RWPE2 (cell line): ENCODE results near the gene ROR2.

Experiments used
- ATAC-seq: fragments of 200-7000 bp; cut with Tn5 transposase; 3 replicates; pipeline ENCODE4 v1.9.1; 2021; ENCODE audit warnings: low read depth
- DNase-seq: peaks from one replicate; pipeline ENCODE4 v3.0.0-alpha.2; 2020; ENCODE audit warnings: low spot score
- H3K27ac ChIP-seq: fragments of 450-650 bp; 2 replicates; pipeline ENCODE4 v1.5.1; 2017; ENCODE audit warnings: mild to moderate bottlenecking; ENCODE audit not compliant: poor library complexity, severe bottlenecking
- H3K27me3 ChIP-seq: fragments of 250-450 bp; sonication (Bioruptor Pico); 2 replicates; pipeline ENCODE4 v1.5.1; 2021; ENCODE audit warnings: mild to moderate bottlenecking, moderate library complexity; ENCODE audit not compliant: insufficient read depth, poor library complexity, severe bottlenecking
- H3K36me3 ChIP-seq: fragments of 250-450 bp; sonication (Bioruptor Pico); 2 replicates; pipeline ENCODE4 v1.5.1; 2020; ENCODE audit warnings: low read depth, mild to moderate bottlenecking, moderate library complexity
- H3K4me1 ChIP-seq: fragments of 250-450 bp; sonication (Bioruptor Pico); 2 replicates; pipeline ENCODE4 v1.5.1; 2021; ENCODE audit warnings: mild to moderate bottlenecking, moderate library complexity; ENCODE audit not compliant: insufficient read depth, poor library complexity, severe bottlenecking
- H3K4me3 ChIP-seq: fragments of 250-450 bp; sonication (Bioruptor Pico); 2 replicates; pipeline ENCODE4 v1.5.1; 2021; ENCODE audit warnings: mild to moderate bottlenecking, moderate library complexity; ENCODE audit not compliant: severe bottlenecking
- H3K9me3 ChIP-seq: fragments of 250-450 bp; sonication (Bioruptor Pico); 2 replicates; pipeline ENCODE4 v1.5.1; 2021; ENCODE audit warnings: mild to moderate bottlenecking, moderate library complexity; ENCODE audit not compliant: severe bottlenecking
- TF ChIP-seq, protein P1 (sequence below): fragments of 450-650 bp; IDR thresholded peaks from one replicate; pipeline ENCODE4 v1.5.1; 2017; ENCODE audit warnings: mild to moderate bottlenecking, moderate library complexity; ENCODE audit not compliant: poor library complexity, severe bottlenecking

ROR2 gene

DNA sequence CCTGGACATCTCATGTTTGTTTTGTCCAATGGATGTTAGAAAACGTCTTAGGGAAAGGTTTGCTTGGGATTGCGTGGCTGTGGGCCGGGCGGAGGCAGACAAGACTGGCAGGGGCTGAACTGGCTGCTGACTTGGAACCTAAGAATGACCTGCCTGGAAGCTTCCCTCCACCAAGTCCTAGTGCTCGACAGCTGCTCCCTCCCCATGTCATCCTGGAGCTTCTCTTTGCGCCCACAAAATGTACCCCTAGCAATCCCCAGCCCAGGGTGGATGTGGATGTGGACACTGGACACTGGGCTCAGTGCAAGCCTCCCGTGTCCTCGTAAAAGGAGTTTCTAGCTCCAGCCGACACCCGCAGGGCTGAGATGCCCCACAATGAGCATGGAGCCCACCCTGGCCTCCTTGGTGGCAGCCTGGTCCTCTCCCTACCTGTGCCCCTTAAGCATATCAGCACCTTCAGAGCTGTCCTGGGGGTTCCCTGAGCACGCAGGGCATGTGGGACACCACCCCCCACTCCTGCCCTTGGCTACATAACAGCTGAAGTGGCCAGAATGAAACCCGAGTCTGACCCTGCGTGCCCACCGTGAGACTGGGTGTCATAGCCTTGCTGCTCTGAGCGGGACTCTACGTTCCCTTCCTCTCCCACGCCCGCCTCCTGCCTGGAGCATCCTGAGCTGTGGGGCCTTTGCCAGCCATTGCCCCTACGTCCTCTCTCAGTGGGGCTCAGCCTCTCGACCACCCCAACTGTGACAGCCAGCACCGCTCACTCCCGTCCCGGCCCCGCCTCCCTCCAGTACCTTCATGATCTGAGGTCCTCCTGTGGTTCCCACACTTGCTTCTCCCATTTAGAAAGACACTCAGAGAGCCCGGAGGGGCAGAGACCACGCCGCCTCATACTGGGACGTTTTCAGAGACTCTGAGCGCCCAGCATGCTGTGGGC is 180.8 kb downstream of the ROR2 start:
- Histone ChIP-seq H3K9me3 (no peaks in the 10 kb centered on the region), H3K27me3 (no peaks in the 10 kb centered on the region), H3K36me3 (no peaks in the 10 kb centered on the region), H3K27ac (no peak overlapping the region), H3K4me1 (no peaks in the 10 kb centered on the region), H3K4me3 (no peak overlapping the region)
- ATAC-seq, result no peak
- TF ChIP-seq, protein P1, sequence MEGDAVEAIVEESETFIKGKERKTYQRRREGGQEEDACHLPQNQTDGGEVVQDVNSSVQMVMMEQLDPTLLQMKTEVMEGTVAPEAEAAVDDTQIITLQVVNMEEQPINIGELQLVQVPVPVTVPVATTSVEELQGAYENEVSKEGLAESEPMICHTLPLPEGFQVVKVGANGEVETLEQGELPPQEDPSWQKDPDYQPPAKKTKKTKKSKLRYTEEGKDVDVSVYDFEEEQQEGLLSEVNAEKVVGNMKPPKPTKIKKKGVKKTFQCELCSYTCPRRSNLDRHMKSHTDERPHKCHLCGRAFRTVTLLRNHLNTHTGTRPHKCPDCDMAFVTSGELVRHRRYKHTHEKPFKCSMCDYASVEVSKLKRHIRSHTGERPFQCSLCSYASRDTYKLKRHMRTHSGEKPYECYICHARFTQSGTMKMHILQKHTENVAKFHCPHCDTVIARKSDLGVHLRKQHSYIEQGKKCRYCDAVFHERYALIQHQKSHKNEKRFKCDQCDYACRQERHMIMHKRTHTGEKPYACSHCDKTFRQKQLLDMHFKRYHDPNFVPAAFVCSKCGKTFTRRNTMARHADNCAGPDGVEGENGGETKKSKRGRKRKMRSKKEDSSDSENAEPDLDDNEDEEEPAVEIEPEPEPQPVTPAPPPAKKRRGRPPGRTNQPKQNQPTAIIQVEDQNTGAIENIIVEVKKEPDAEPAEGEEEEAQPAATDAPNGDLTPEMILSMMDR, result no peak
- DNase-seq, result no peak

DNA sequence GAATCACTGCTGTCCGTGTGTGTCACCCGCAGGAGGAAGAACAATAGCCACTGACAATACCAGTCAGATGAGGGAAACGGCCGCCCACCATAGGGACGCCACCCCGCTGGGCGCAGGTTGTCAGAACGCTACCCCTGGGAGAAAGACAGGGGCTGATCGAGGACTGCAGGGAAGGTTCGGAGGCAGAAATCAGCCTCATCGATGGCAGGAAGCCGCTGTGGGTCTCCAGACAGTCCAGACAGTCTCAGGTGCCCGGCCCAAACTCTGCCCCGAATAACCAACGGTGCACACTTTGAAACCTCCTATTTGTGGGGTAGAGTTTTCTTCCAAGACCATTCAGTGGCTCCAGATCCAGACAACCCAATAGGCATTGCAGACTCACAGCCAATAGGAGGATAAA is 181.5 kb downstream of the ROR2 start:
- Histone ChIP-seq H3K4me3 (no peak overlapping the region), H3K9me3 (no peaks in the 10 kb centered on the region), H3K27me3 (no peaks in the 10 kb centered on the region), H3K4me1 (no peaks in the 10 kb centered on the region), H3K27ac (no peak overlapping the region), H3K36me3 (no peaks in the 10 kb centered on the region)
- TF ChIP-seq, protein P1, result no peak
- no peak for ATAC-seq
- DNase-seq, result no peak

DNA sequence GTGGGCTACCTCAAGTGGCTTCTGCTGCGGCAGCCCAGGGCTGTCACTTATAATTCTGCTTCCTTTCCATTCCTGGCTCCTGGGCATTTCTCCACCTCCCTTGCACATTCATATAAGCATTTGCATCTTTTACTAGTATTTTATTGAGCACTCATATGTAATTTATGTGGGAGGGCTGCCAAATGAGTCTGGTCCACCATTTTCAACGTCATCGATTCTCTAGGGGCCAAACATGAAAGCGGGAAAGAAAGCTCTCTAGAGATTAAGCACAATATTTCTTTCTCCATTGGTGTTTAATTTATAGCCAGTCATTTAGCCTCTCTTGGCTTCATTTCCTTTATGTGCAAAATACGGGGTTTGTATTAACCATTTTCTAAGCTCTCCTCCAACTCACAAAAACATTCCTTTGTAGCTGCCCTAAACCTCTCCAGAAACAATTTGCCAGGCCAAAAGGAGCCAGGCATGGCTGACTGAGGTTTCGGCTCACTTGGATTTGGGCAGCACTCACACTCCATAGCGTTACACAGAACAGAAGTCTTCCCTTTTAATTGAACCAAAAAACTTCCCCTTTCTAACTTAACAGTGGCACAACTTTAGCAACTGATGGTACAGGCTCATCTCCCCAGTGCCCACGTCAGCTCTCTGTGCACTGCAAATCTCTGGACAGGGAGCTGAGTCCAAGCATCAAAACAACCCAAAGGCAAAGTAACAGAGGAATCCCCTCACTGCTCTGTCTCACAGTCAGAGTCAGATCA is 183.5 kb downstream of the ROR2 start:
- TF ChIP-seq, protein P1, result no peak
- no peaks in the 10 kb centered on the region for H3K27me3 ChIP-seq

GRCh38 chr9:91765296-91765695 is 184.7 kb downstream of the ROR2 start:
- H3K36me3 ChIP-seq, result no peaks in the 10 kb centered on the region
- no peak for DNase-seq
- H3K4me1 ChIP-seq, result no peaks in the 10 kb centered on the region
- no peak overlapping the region for H3K27ac ChIP-seq
- TF ChIP-seq, protein P1, result no peak
- no peak overlapping the region for H3K4me3 ChIP-seq
- ATAC-seq, result no peak
- H3K9me3 ChIP-seq, result no peaks in the 10 kb centered on the region
- H3K27me3 ChIP-seq, result no peaks in the 10 kb centered on the region

More for the DNA sequence above, 183.5 kb downstream of the ROR2 start:
- ATAC-seq, result no peak
- Histone ChIP-seq H3K4me1 (no peaks in the 10 kb centered on the region), H3K4me3 (no peak overlapping the region), H3K36me3 (no peaks in the 10 kb centered on the region), H3K9me3 (no peaks in the 10 kb centered on the region), H3K27ac (no peak overlapping the region)
- no peak for DNase-seq

DNA sequence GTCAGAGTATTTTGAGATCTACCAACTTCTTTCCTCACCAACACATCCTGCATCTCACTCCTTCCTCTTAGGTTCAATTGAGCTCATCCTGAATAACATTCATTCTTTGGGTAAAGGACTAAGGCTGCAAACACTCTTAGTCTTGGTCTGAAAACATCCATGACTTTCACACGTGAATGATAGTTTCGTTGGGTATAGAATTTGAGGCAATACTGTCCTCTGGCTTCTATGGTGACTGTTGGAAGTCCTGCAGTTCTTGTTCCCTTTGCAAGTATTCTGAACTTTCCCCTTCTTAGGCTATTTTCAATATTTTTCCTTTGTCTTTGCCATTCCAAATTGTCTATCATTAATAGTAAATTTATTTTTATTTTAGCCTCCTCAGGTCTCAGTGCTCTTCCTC is 185.4 kb downstream of the ROR2 start:
- Histone ChIP-seq H3K36me3 (no peaks in the 10 kb centered on the region), H3K27ac (no peak overlapping the region), H3K27me3 (no peaks in the 10 kb centered on the region), H3K9me3 (no peaks in the 10 kb centered on the region), H3K4me3 (no peak overlapping the region), H3K4me1 (no peaks in the 10 kb centered on the region)
- DNase-seq (no peak), ATAC-seq (no peak)
- TF ChIP-seq, protein P1, result no peak
